PC-3 (cell line): Measurements from ENCODE around the gene MED4.

ENCODE experiments used
- CTCF ChIP-seq: fragments of 300-600 bp; sonication (generic); conservative IDR thresholded peaks from 2 replicates; pipeline ENCODE4 v1.5.1; 2017; ENCODE audit warnings: antibody characterized with exemption, low read depth, mild to moderate bottlenecking, low read length
- EZH2 ChIP-seq: fragments of 300-600 bp; sonication (generic); IDR thresholded peaks from one replicate; pipeline ENCODE4 v1.6.1; 2017; ENCODE audit warnings: antibody characterized with exemption, mild to moderate bottlenecking, low read length; ENCODE audit not compliant: unreplicated experiment
- EZH2phosphoT487 ChIP-seq: fragments of 300-600 bp; sonication (generic); IDR thresholded peaks from 2 replicates; pipeline ENCODE4 v1.6.1; 2018; ENCODE audit warnings: mild to moderate bottlenecking, antibody characterized with exemption, low read length, borderline replicate concordance

GRCh38 chr13:48054601-48055000 lies 40.3 kb downstream of the MED4 start:
- TF ChIP-seq EZH2phosphoT487: no peak
- TF ChIP-seq CTCF: no peak
- TF ChIP-seq EZH2: no peak
